Calu3 (cell line): ENCODE measurements around the gene EMCN. TPM values are rescaled to one million over a fixed set of nuclear protein-coding genes. Genes with fewer than 3 reads are reported as not detected.

Experiments used
- BruUV-seq: library from RNA; stranded (reverse); fragments of 400-500 nt; replicated peaks from 2 replicates; lab custom pipeline; 2021; lab: Mats Ljungman, UMichigan
- CTCF ChIA-PET: fragments of 300-600 bp; sonication (Branson Sonifier 250); formaldehyde crosslinking; loops from one replicate; lab custom pipeline; 2022; ENCODE audit warnings: antibody characterized with exemption; lab: Charles Lee
- DNase-seq: peaks from one replicate; pipeline ENCODE4 v3.0.0; 2022
- H3K27ac Mint-ChIP-seq: one replicate; pipeline ENCODE4 v1.8.0; 2022; ENCODE audit warnings: mixed read lengths; ENCODE audit not compliant: unreplicated experiment
- H3K27me3 Mint-ChIP-seq: one replicate; pipeline ENCODE4 v1.8.0; 2022; ENCODE audit warnings: mixed read lengths; ENCODE audit not compliant: unreplicated experiment
- H3K36me3 Mint-ChIP-seq: one replicate; pipeline ENCODE4 v1.8.0; 2022; ENCODE audit warnings: mild to moderate bottlenecking, moderate library complexity, mixed read lengths; ENCODE audit not compliant: insufficient read depth, unreplicated experiment
- H3K4me1 Mint-ChIP-seq: one replicate; pipeline ENCODE4 v1.8.0; 2022; ENCODE audit warnings: mild to moderate bottlenecking, low read depth, mixed read lengths; ENCODE audit not compliant: unreplicated experiment
- H3K4me3 Mint-ChIP-seq: one replicate; pipeline ENCODE4 v1.8.0; 2022; ENCODE audit warnings: mild to moderate bottlenecking, low read depth, moderate library complexity, mixed read lengths; ENCODE audit not compliant: unreplicated experiment
- H3K9me3 Mint-ChIP-seq: one replicate; pipeline ENCODE4 v1.8.0; 2022; ENCODE audit warnings: low read depth, mixed read lengths; ENCODE audit not compliant: unreplicated experiment
- intact Hi-C: fragments of 100-400 bp; cut with micrococcal nuclease; formaldehyde crosslinking; loops from one replicate; pipeline ENCODE4 v1.10.0; 2022; ENCODE audit not compliant: unreplicated experiment
- total RNA-seq: library from RNA; stranded (reverse); gene quantifications from 2 replicates; pipeline ENCODE4 v1.2.3, GENCODE V29; 2022
- TF ChIP-seq, protein P1 (sequence below): fragments of 200-600 bp; IDR thresholded peaks from one replicate; pipeline ENCODE4 v1.8.0; 2022; ENCODE audit warnings: antibody characterized with exemption; ENCODE audit not compliant: unreplicated experiment

The EMCN gene
- total RNA-seq, 1 experiment from 2014 or later, result not detected

DNA sequence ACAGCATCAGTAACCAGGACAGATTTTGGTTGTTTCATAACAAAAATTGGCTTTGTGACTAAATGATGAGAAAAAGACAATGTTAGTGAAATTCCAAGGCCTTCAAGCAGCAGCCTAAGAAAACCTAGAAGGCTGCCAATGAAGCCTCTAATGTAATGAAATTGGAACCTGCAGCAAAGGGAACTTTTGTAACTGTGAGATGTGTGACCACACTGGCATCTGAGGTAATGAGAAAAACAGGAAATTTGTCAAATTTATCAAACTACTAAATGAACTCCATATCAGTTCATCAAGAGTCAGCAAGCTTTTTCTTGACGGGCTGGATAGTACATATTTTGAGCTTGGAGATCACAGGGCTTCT is 30.4 kb upstream of the EMCN start:
- intact Hi-C loops, result no loop called here
- H3K4me3 Mint-ChIP-seq, result no peak overlapping the region
- TF ChIP-seq, protein P1, sequence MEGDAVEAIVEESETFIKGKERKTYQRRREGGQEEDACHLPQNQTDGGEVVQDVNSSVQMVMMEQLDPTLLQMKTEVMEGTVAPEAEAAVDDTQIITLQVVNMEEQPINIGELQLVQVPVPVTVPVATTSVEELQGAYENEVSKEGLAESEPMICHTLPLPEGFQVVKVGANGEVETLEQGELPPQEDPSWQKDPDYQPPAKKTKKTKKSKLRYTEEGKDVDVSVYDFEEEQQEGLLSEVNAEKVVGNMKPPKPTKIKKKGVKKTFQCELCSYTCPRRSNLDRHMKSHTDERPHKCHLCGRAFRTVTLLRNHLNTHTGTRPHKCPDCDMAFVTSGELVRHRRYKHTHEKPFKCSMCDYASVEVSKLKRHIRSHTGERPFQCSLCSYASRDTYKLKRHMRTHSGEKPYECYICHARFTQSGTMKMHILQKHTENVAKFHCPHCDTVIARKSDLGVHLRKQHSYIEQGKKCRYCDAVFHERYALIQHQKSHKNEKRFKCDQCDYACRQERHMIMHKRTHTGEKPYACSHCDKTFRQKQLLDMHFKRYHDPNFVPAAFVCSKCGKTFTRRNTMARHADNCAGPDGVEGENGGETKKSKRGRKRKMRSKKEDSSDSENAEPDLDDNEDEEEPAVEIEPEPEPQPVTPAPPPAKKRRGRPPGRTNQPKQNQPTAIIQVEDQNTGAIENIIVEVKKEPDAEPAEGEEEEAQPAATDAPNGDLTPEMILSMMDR, result no peak
- no peaks in the 10 kb centered on the region for H3K4me1 Mint-ChIP-seq
- no peaks in the 10 kb centered on the region for H3K9me3 Mint-ChIP-seq
- H3K27ac Mint-ChIP-seq, result no peak overlapping the region
- DNase-seq, result no peak
- BruUV-seq, result no TSS peak
- H3K36me3 Mint-ChIP-seq, result no peaks in the 10 kb centered on the region
- CTCF ChIA-PET, result no interaction called here
- H3K27me3 Mint-ChIP-seq, result no peaks in the 10 kb centered on the region

DNA sequence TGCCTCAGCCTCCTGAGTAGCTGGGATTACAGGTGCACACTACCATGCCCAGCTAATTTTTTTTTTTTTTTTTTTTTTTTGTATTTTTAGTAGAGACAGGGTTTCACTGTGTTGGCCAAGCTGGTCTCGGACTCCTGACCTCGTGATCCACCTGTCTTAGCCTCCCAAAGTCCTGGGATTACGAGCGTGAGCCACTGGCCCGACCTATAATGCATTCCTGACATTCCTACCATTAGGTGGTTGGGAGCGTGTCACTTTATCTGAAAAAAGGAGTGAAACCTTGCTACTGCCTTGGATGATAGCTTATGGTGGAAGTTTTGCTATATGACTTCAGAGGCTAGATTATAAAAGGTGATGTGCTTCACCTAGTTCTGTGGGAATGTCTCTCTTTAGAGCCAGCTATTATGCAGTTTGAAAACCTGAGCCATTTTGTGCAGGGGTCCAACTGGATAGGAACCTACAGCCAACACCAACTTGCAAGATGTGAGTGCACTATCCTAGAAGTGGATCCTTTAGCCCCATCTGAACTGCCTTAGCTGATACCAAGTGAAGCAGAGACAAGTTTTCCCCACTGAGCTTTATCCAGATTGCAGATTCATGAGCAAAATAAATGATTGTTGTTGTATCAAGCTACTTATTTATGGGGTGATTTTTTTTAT is 29.8 kb upstream of the EMCN start:
- no peak for DNase-seq
- TF ChIP-seq, protein P1, result no peak
- Mint-ChIP-seq H3K27ac (no peak overlapping the region), H3K4me3 (no peak overlapping the region), H3K27me3 (no peaks in the 10 kb centered on the region), H3K4me1 (no peaks in the 10 kb centered on the region), H3K9me3 (no peaks in the 10 kb centered on the region), H3K36me3 (no peaks in the 10 kb centered on the region)
- BruUV-seq, result no TSS peak
- intact Hi-C loops, result no loop called here
- CTCF ChIA-PET, result interaction anchor here (0.7 kb wide), 1 partner anchor 385 kb away, joined by 5 read pairs; no protein-coding TSS in a partner anchor

DNA sequence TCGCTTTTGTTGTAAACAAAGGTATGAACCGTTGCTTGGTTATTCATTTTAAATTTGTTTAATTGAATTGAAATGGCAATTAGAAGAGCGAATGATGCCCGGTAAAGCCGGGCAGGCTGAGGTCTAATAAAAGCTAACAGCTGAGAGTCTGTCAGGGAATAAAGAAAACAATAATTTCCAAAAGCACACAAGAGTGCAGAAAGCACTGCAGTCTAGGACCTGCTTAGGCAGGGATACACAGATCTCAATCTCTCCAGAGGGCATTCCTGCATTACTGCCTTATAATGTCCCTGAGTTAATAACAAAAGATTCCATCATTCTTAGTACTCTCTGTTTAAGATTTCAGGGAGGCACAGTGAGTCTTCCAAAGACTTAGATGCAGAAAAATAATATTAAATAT is 27.6 kb upstream of the EMCN start:
- intact Hi-C loops, result no loop called here
- CTCF ChIA-PET, result no interaction called here
- TF ChIP-seq, protein P1, result no peak

DNA sequence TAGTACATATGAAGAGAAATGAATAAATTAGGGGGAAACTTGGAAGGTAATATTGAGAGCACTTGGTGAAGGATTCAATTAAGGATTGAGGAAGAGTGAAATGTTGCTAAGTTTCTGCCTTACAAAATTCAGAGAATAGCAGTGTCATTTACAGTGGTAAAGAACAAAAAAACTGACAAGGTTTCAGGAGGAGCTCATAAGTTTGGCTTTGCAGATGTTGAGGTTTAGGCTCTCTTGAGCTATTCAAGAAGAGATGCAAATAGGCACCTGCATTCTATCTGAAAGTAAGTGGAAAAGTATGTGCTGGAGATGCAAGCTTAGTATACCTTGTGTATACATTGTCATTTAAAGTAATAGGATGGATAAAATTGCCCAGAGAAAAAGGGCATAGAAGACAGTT is 22.3 kb upstream of the EMCN start:
- Mint-ChIP-seq H3K4me1 (no peaks in the 10 kb centered on the region), H3K9me3 (no peaks in the 10 kb centered on the region), H3K27ac (no peak overlapping the region), H3K36me3 (no peaks in the 10 kb centered on the region), H3K4me3 (no peak overlapping the region), H3K27me3 (no peaks in the 10 kb centered on the region)
- no TSS peak for BruUV-seq
- CTCF ChIA-PET, result no interaction called here
- intact Hi-C loops, result no loop called here
- no peak for DNase-seq
- TF ChIP-seq, protein P1, result no peak

More for the DNA sequence above, 27.6 kb upstream of the EMCN start:
- no peaks in the 10 kb centered on the region for H3K4me1 Mint-ChIP-seq
- no peak overlapping the region for H3K27ac Mint-ChIP-seq
- H3K9me3 Mint-ChIP-seq, result no peaks in the 10 kb centered on the region
- DNase-seq, result no peak
- no peaks in the 10 kb centered on the region for H3K36me3 Mint-ChIP-seq
- H3K27me3 Mint-ChIP-seq, result no peaks in the 10 kb centered on the region
- no TSS peak for BruUV-seq
- H3K4me3 Mint-ChIP-seq, result no peak overlapping the region
